GM12878 (cell line): ENCODE measurements around the gene NFE2L2.
"Not testable (repeated sequence)": the region's sequence is repeated elsewhere in the genome, so short reads cannot be mapped to it uniquely, and the experiment has no call there.

Source experiments
- MTA3 ChIP-seq: IDR thresholded peaks from 2 replicates; pipeline ENCODE4 v1.6.1; 2012; ENCODE audit warnings: low read length, inconsistent platforms, borderline replicate concordance
- POLR2A ChIP-seq: IDR thresholded peaks from 2 replicates; pipeline ENCODE4 v1.6.1; 2011; ENCODE audit warnings: low read depth, mild to moderate bottlenecking, low read length
- POLR2AphosphoS5 ChIP-seq: IDR thresholded peaks from 2 replicates; pipeline ENCODE4 v1.6.1; 2011; ENCODE audit warnings: mild to moderate bottlenecking, low read length, inconsistent platforms
- RAD21 ChIP-seq: IDR thresholded peaks from 2 replicates; pipeline ENCODE4 v1.6.1; 2011; ENCODE audit warnings: mild to moderate bottlenecking, low read depth, low read length, moderate library complexity; ENCODE audit not compliant: insufficient read depth
- RCOR1 ChIP-seq: conservative IDR thresholded peaks from 2 replicates; pipeline ENCODE4 v1.6.1; 2012; ENCODE audit warnings: low read depth, low read length, improper control_type of control experiment
- SRF ChIP-seq, 2 experiments: IDR thresholded peaks; 2 replicates each; pipeline ENCODE4 v1.6.1; 2011; ENCODE audit warnings: low read depth in 2 of 2, low read length in 2 of 2, mild to moderate bottlenecking in 1 of 2, moderate library complexity in 1 of 2
- ZZZ3 ChIP-seq: IDR thresholded peaks from 2 replicates; pipeline ENCODE4 v1.6.1; 2011; ENCODE audit warnings: low read depth; ENCODE audit not compliant: control insufficient read depth, insufficient read length
- TF ChIP-seq, protein P1 (sequence below): IDR thresholded peaks from 2 replicates; pipeline ENCODE4 v1.6.1; 2012; ENCODE audit warnings: low read depth, low read length, improper control_type of control experiment

- not testable (repeated sequence) for TF ChIP-seq POLR2AphosphoS5; SRF (IDR thresholded peaks at IDR 0.05; ENCODE audit: low read depth in 2 of 2, low read length in 2 of 2); RAD21; POLR2A; RCOR1; ZZZ3; MTA3
- TF ChIP-seq, protein P1, sequence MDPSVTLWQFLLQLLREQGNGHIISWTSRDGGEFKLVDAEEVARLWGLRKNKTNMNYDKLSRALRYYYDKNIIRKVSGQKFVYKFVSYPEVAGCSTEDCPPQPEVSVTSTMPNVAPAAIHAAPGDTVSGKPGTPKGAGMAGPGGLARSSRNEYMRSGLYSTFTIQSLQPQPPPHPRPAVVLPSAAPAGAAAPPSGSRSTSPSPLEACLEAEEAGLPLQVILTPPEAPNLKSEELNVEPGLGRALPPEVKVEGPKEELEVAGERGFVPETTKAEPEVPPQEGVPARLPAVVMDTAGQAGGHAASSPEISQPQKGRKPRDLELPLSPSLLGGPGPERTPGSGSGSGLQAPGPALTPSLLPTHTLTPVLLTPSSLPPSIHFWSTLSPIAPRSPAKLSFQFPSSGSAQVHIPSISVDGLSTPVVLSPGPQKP: not testable (repeated sequence)
Observed at GRCh38 chr2:177186038-177186437, 78.5 kb downstream of the NFE2L2 start.
